DOHH2 (cell line): Measurements from ENCODE around the gene TOMM40.
"Not testable (repeated sequence)": the region's sequence is repeated elsewhere in the genome, so short reads cannot be mapped to it uniquely, and the experiment has no call there.

Experiments used
- H3F3A ChIP-seq: fragments of 200-600 bp; sonication (generic), shearing (Covaris generic); 2 replicates; pipeline ENCODE4 v1.6.0; 2016; ENCODE audit warnings: antibody characterized with exemption, mild to moderate bottlenecking; ENCODE audit not compliant: control insufficient read depth, insufficient read depth
- H3K27ac ChIP-seq: fragments of 200-600 bp; sonication (generic); 2 replicates; pipeline ENCODE4 v1.5.1; 2014; ENCODE audit warnings: low read depth, mild to moderate bottlenecking, low read length, moderate library complexity
- H3K27me3 ChIP-seq: fragments of 200-600 bp; sonication (generic); 2 replicates; pipeline ENCODE4 v1.6.1; 2014; ENCODE audit warnings: mild to moderate bottlenecking, low read length, mixed read lengths; ENCODE audit not compliant: control insufficient read depth
- H3K36me3 ChIP-seq: fragments of 200-600 bp; sonication (generic); 2 replicates; pipeline ENCODE4 v1.6.1; 2014; ENCODE audit warnings: mild to moderate bottlenecking, low read length, moderate library complexity, mixed read lengths; ENCODE audit not compliant: control insufficient read depth
- H3K4me1 ChIP-seq: fragments of 200-600 bp; sonication (generic); 2 replicates; pipeline ENCODE4 v1.6.1; 2014; ENCODE audit warnings: mild to moderate bottlenecking, low read length, mixed read lengths; ENCODE audit not compliant: control insufficient read depth
- H3K4me2 ChIP-seq: fragments of 200-600 bp; sonication (generic); 2 replicates; pipeline ENCODE4 v1.6.0; 2014; ENCODE audit warnings: mild to moderate bottlenecking, low read length, moderate library complexity
- H3K4me3 ChIP-seq: fragments of 200-600 bp; sonication (generic); 2 replicates; pipeline ENCODE4 v1.5.1; 2014; ENCODE audit warnings: mild to moderate bottlenecking, low read length, mixed read lengths
- H3K79me2 ChIP-seq: fragments of 200-600 bp; sonication (generic); 2 replicates; pipeline ENCODE4 v1.6.1; 2014; ENCODE audit warnings: mild to moderate bottlenecking, low read length, mixed read lengths; ENCODE audit not compliant: control insufficient read depth
- H3K9me2 ChIP-seq: fragments of 200-600 bp; sonication (generic); replicated peaks from 2 replicates; pipeline ENCODE4 v1.6.1; 2014; ENCODE audit warnings: mild to moderate bottlenecking, low read length, mixed read lengths; ENCODE audit not compliant: control insufficient read depth
- H3K9me3 ChIP-seq: fragments of 200-600 bp; sonication (generic); 2 replicates; pipeline ENCODE4 v1.6.1; 2014; ENCODE audit warnings: antibody characterized with exemption, low read length, mixed read lengths; ENCODE audit not compliant: control insufficient read depth, insufficient read depth
- H4K20me1 ChIP-seq: fragments of 200-600 bp; sonication (generic); 2 replicates; pipeline ENCODE4 v1.6.0; 2014; ENCODE audit warnings: low read depth, mild to moderate bottlenecking, antibody characterized with exemption, low read length, moderate library complexity; ENCODE audit not compliant: control insufficient read depth, insufficient read depth
- CTCF ChIP-seq: fragments of 200-600 bp; sonication (generic); IDR thresholded peaks from one replicate; pipeline ENCODE4 v1.5.1; 2014; ENCODE audit warnings: antibody characterized with exemption, mild to moderate bottlenecking, low read depth, low read length; ENCODE audit not compliant: poor library complexity, severe bottlenecking
- EZH2phosphoT487 ChIP-seq: fragments of 200-600 bp; sonication (generic); IDR thresholded peaks from 2 replicates; pipeline ENCODE4 v1.6.1; 2017; ENCODE audit warnings: borderline replicate concordance, mild to moderate bottlenecking, antibody characterized with exemption, low read length, moderate library complexity, mixed read lengths

Gene TOMM40

DNA sequence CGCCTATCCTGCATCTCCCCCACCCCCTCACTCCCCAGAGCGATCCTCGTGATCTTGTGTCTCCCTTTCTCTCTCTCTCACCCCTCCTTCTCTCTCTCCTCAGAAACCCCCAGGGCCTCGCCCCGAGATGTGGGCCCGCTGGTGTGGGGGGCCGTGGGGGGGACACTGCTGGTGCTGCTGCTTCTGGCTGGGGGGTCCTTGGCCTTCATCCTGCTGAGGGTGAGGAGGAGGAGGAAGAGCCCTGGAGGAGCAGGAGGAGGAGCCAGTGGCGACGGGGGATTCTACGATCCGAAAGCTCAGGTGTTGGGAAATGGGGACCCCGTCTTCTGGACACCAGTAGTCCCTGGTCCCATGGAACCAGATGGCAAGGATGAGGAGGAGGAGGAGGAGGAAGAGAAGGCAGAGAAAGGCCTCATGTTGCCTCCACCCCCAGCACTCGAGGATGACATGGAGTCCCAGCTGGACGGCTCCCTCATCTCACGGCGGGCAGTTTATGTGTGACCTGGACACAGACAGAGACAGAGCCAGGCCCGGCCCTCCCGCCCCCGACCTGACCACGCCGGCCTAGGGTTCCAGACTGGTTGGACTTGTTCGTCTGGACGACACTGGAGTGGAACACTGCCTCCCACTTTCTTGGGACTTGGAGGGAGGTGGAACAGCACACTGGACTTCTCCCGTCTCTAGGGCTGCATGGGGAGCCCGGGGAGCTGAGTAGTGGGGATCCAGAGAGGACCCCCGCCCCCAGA is 12.8 kb upstream of the TOMM40 start:
- H3F3A ChIP-seq, result no peaks in the 10 kb centered on the region
- H3K4me1 ChIP-seq, result peaks cover 13% of the 10 kb centered on the region
- no peaks in the 10 kb centered on the region for H3K27me3 ChIP-seq
- H3K4me2 ChIP-seq, result no peak overlapping the region
- H3K36me3 ChIP-seq, result no peaks in the 10 kb centered on the region
- H4K20me1 ChIP-seq, result no peaks in the 10 kb centered on the region
- no peaks in the 10 kb centered on the region for H3K9me2 ChIP-seq
- H3K79me2 ChIP-seq, result no peaks in the 10 kb centered on the region
- no peak overlapping the region for H3K27ac ChIP-seq
- TF ChIP-seq EZH2phosphoT487 (no peak), CTCF (no peak)
- H3K9me3 ChIP-seq, result no peaks in the 10 kb centered on the region
- H3K4me3 ChIP-seq, result no peak overlapping the region

DNA sequence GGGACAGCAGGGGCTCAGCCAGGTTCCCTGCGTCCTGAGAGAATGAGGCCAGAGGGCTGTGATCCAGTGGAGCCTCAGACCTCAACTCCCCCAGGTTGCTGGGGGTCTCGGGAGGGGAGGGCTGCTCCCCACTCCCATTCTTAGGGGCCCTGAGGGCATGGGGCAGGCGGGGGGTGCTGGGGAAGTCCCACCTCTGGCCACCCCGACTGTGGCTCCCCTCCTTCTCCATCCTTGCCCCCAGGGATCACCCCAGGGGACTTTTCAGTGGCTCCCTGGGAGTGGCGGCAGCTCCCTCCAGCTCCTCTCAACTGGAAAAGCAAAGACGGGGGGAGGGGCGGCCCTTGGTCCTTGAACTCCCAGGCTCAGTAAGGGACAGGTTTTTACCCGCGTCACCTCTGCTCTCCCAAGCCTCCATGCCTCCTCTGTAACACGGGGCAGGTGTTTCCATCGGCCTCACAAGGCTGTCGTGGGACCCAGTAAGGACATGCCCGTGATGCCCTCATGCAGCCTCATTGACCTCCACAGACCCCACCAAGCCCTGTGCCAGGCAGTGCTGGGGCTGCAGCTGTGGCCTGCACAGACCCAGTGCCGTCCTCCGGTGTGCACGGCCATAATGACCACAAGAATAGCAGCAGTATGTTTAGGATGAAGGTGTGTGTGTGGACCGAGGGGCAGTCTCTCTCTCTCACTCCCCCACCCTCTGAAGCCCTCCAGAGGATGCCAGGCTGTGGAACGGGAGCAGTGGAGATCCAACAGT is 11.6 kb upstream of the TOMM40 start:
- no peak overlapping the region for H3K4me3 ChIP-seq
- H3K27me3 ChIP-seq, result no peaks in the 10 kb centered on the region
- H3K9me2 ChIP-seq, result no peaks in the 10 kb centered on the region
- H3K79me2 ChIP-seq, result no peaks in the 10 kb centered on the region
- H3K9me3 ChIP-seq, result no peaks in the 10 kb centered on the region
- no peak overlapping the region for H3K27ac ChIP-seq
- no peaks in the 10 kb centered on the region for H3K36me3 ChIP-seq
- TF ChIP-seq EZH2phosphoT487 (no peak), CTCF (no peak)
- no peak overlapping the region for H3K4me2 ChIP-seq
- H3F3A ChIP-seq, result no peaks in the 10 kb centered on the region
- peaks cover 13% of the 10 kb centered on the region for H3K4me1 ChIP-seq
- H4K20me1 ChIP-seq, result no peaks in the 10 kb centered on the region

GRCh38 chr19:44882063-44882462 is 9.0 kb upstream of the TOMM40 start:
- Histone ChIP-seq H3K79me2 (no peaks in the 10 kb centered on the region), H3K4me3 (no peak overlapping the region), H3K4me2 (no peak overlapping the region), H3K36me3 (no peaks in the 10 kb centered on the region), H3K9me3 (no peaks in the 10 kb centered on the region), H3K4me1 (peaks cover 8% of the 10 kb centered on the region), H3K27ac (no peak overlapping the region), H4K20me1 (no peaks in the 10 kb centered on the region), H3K9me2 (no peaks in the 10 kb centered on the region), H3K27me3 (no peaks in the 10 kb centered on the region), H3F3A (no peaks in the 10 kb centered on the region)
- TF ChIP-seq CTCF, result no peak
- TF ChIP-seq EZH2phosphoT487, result no peak

GRCh38 chr19:44882619-44883397 is 8.2 kb upstream of the TOMM40 start:
- H3K9me3 ChIP-seq, H4K20me1 ChIP-seq, H3K4me3 ChIP-seq, H3K27me3 ChIP-seq, H3F3A ChIP-seq, H3K4me2 ChIP-seq, H3K27ac ChIP-seq, H3K79me2 ChIP-seq, H3K9me2 ChIP-seq, H3K36me3 ChIP-seq, H3K4me1 ChIP-seq: not testable (repeated sequence)
